PC-3 (cell line): ENCODE measurements around the gene DSCAM. TPM values are rescaled to one million over a fixed set of nuclear protein-coding genes. Genes with fewer than 3 reads are reported as not detected.

Experiments
- ATAC-seq: fragments of 200-7000 bp; cut with Tn5 transposase; 2 replicates; pipeline ENCODE4 v1.9.1; 2020; ENCODE audit warnings: mild to moderate bottlenecking, moderate library complexity
- BruUV-seq: library from RNA; stranded (reverse); fragments of 400-500 nt; replicated peaks from 2 replicates; lab custom pipeline; 2021; lab: Mats Ljungman, UMichigan
- CTCF ChIA-PET: fragments of 300-600 bp; sonication (Branson Sonifier 250); formaldehyde crosslinking; loops from one replicate; lab custom pipeline; 2022; ENCODE audit warnings: antibody characterized with exemption; lab: Charles Lee
- POLR2A ChIA-PET: fragments of 300-600 bp; sonication (Branson Sonifier 250); formaldehyde crosslinking; loops from one replicate; lab custom pipeline; 2022; ENCODE audit warnings: antibody characterized with exemption; ENCODE audit not compliant: unreplicated experiment; lab: Charles Lee
- DNase-seq: peaks from one replicate; pipeline ENCODE4 v3.0.0-alpha.2; 2015
- H2AFZ ChIP-seq: fragments of 300-600 bp; sonication (generic); 2 replicates; pipeline ENCODE4 v1.6.0; 2016; ENCODE audit warnings: antibody characterized with exemption, low read length
- H3F3A ChIP-seq: fragments of 300-600 bp; sonication (generic); one replicate; pipeline ENCODE4 v1.6.0; 2017; ENCODE audit warnings: antibody characterized with exemption, low read length, control low read depth, mild to moderate bottlenecking; ENCODE audit not compliant: unreplicated experiment
- H3K27ac ChIP-seq: fragments of 300-600 bp; sonication (generic); 2 replicates; pipeline ENCODE4 v1.5.1; 2016; ENCODE audit warnings: mild to moderate bottlenecking, low read length
- H3K27me3 ChIP-seq: fragments of 300-600 bp; sonication (generic); 2 replicates; pipeline ENCODE4 v1.6.1; 2016; ENCODE audit warnings: low read length, mixed read lengths
- H3K36me3 ChIP-seq: fragments of 300-600 bp; sonication (generic); 2 replicates; pipeline ENCODE4 v1.6.1; 2016; ENCODE audit warnings: low read depth, mixed run types, low read length, mixed read lengths
- H3K4me1 ChIP-seq: fragments of 300-600 bp; sonication (generic); 2 replicates; pipeline ENCODE4 v1.5.1; 2016; ENCODE audit warnings: low read length; ENCODE audit not compliant: insufficient read depth
- H3K4me2 ChIP-seq: fragments of 300-600 bp; sonication (generic); 2 replicates; pipeline ENCODE4 v1.6.0; 2016; ENCODE audit warnings: low read length
- H3K4me3 ChIP-seq: fragments of 300-600 bp; sonication (generic); 2 replicates; pipeline ENCODE4 v1.5.1; 2016; ENCODE audit warnings: mild to moderate bottlenecking, low read length, mixed read lengths
- H3K79me2 ChIP-seq: fragments of 300-600 bp; sonication (generic); 2 replicates; pipeline ENCODE4 v1.6.1; 2017; ENCODE audit warnings: low read length, mixed read lengths
- H3K9ac ChIP-seq: fragments of 300-600 bp; sonication (generic); 2 replicates; pipeline ENCODE4 v1.6.0; 2016; ENCODE audit warnings: mild to moderate bottlenecking, low read length
- H3K9me2 ChIP-seq: fragments of 300-600 bp; sonication (generic); replicated peaks from 2 replicates; pipeline ENCODE4 v1.6.1; 2016; ENCODE audit warnings: mixed run types, low read length, mixed read lengths
- H3K9me3 ChIP-seq: fragments of 300-600 bp; sonication (generic); 2 replicates; pipeline ENCODE4 v1.6.1; 2016; ENCODE audit warnings: low read length, mixed read lengths
- H4K20me1 ChIP-seq: fragments of 300-600 bp; sonication (generic); 2 replicates; pipeline ENCODE4 v1.6.1; 2016; ENCODE audit warnings: low read length, mixed read lengths
- EZH2 ChIP-seq: fragments of 300-600 bp; sonication (generic); IDR thresholded peaks from one replicate; pipeline ENCODE4 v1.6.1; 2017; ENCODE audit warnings: antibody characterized with exemption, mild to moderate bottlenecking, low read length; ENCODE audit not compliant: unreplicated experiment
- EZH2phosphoT487 ChIP-seq: fragments of 300-600 bp; sonication (generic); IDR thresholded peaks from 2 replicates; pipeline ENCODE4 v1.6.1; 2018; ENCODE audit warnings: mild to moderate bottlenecking, antibody characterized with exemption, low read length, borderline replicate concordance
- intact Hi-C: fragments of 100-400 bp; cut with micrococcal nuclease; formaldehyde crosslinking; loops from 2 replicates; pipeline ENCODE4 v1.9.0; 2023
- total RNA-seq: library from RNA; depleted of rRNA; stranded (reverse); fragments of >200 nt; gene quantifications from 2 replicates; pipeline ENCODE4 v1.2.3, GENCODE V29; 2014
- TF ChIP-seq, protein P1 (sequence below): fragments of 300-600 bp; sonication (generic); conservative IDR thresholded peaks from 2 replicates; pipeline ENCODE4 v1.5.1; 2017; ENCODE audit warnings: antibody characterized with exemption, low read depth, mild to moderate bottlenecking, low read length

The DSCAM gene
- total RNA-seq, 1 experiment from 2014 or later: not detected

DNA sequence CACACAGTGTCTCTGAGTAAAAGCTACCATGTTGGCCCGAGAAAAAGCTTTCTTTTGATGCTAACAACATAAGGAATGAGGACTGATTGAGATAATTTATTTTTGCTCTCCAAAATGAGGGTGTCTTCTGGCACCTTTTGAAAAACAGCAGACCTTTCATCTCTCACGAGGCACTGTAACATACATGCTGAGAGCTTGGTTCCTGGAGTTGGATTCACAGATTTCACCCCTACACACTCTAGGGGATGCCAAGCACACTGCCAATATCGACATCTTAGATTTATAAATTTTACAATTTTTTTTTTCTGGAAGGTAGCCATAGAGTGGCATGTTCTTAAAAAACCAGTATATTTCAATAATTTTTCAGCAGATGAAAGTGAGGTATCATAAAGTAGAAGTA, 408.3 kb downstream of the DSCAM start:
- no peaks in the 10 kb centered on the region for H3K36me3 ChIP-seq
- CTCF ChIA-PET: no interaction called here
- no peak for ATAC-seq
- no peaks in the 10 kb centered on the region for H3K79me2 ChIP-seq
- intact Hi-C loops: no loop called here
- no peak overlapping the region for H3K4me2 ChIP-seq
- no peaks in the 10 kb centered on the region for H3K9me2 ChIP-seq
- no peak for DNase-seq
- no peaks in the 10 kb centered on the region for H4K20me1 ChIP-seq
- POLR2A ChIA-PET: no interaction called here
- no peak overlapping the region for H3K27ac ChIP-seq
- H3K27me3 ChIP-seq: no peaks in the 10 kb centered on the region
- TF ChIP-seq, protein P1, sequence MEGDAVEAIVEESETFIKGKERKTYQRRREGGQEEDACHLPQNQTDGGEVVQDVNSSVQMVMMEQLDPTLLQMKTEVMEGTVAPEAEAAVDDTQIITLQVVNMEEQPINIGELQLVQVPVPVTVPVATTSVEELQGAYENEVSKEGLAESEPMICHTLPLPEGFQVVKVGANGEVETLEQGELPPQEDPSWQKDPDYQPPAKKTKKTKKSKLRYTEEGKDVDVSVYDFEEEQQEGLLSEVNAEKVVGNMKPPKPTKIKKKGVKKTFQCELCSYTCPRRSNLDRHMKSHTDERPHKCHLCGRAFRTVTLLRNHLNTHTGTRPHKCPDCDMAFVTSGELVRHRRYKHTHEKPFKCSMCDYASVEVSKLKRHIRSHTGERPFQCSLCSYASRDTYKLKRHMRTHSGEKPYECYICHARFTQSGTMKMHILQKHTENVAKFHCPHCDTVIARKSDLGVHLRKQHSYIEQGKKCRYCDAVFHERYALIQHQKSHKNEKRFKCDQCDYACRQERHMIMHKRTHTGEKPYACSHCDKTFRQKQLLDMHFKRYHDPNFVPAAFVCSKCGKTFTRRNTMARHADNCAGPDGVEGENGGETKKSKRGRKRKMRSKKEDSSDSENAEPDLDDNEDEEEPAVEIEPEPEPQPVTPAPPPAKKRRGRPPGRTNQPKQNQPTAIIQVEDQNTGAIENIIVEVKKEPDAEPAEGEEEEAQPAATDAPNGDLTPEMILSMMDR: no peak
- TF ChIP-seq EZH2: no peak
- TF ChIP-seq EZH2phosphoT487: no peak
- H3K4me1 ChIP-seq: no peaks in the 10 kb centered on the region
- no peak overlapping the region for H3K9ac ChIP-seq
- no peak overlapping the region for H3K4me3 ChIP-seq
- peaks cover 9% of the 10 kb centered on the region; the same call in 1 of the 2 replicates for H3K9me3 ChIP-seq
- no peak overlapping the region for H2AFZ ChIP-seq
- H3F3A ChIP-seq: no peaks in the 10 kb centered on the region
- BruUV-seq: no TSS peak

DNA sequence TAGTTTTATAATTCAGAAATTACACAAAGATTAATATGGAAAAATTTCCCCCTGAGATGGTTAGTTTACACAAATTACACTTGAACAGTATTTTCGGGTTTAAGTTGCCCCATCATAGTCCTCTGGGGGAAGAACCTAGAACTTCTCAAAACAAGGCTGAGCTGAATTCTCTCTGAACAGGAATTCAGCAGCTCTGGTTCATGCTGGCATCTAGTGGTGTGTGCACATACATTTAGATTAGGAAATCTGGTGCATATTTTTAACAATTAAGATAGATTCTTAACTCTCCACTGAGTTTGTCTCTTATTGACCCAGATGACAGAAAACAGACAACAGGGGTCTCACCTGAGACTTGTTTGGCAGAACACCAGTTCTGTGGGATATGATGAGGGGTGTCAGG, 410.7 kb downstream of the DSCAM start:
- no peak overlapping the region for H3K4me3 ChIP-seq
- intact Hi-C loops: no loop called here
- no peaks in the 10 kb centered on the region for H3K9me2 ChIP-seq
- ATAC-seq (no peak), DNase-seq (no peak)
- CTCF ChIA-PET: no interaction called here
- H3K9me3 ChIP-seq: peaks cover 11% of the 10 kb centered on the region; the same call in 1 of the 2 replicates
- H3K9ac ChIP-seq: no peak overlapping the region
- no peaks in the 10 kb centered on the region for H3K27me3 ChIP-seq
- no peak overlapping the region for H3K27ac ChIP-seq
- H3K4me1 ChIP-seq: no peaks in the 10 kb centered on the region
- H2AFZ ChIP-seq: no peak overlapping the region
- H3K79me2 ChIP-seq: no peaks in the 10 kb centered on the region
- POLR2A ChIA-PET: no interaction called here
- TF ChIP-seq EZH2: no peak
- TF ChIP-seq, protein P1: no peak
- no peak for TF ChIP-seq EZH2phosphoT487
- H3F3A ChIP-seq: no peaks in the 10 kb centered on the region
- no peaks in the 10 kb centered on the region for H4K20me1 ChIP-seq
- BruUV-seq: no TSS peak
- H3K4me2 ChIP-seq: no peak overlapping the region
- H3K36me3 ChIP-seq: no peaks in the 10 kb centered on the region

DNA sequence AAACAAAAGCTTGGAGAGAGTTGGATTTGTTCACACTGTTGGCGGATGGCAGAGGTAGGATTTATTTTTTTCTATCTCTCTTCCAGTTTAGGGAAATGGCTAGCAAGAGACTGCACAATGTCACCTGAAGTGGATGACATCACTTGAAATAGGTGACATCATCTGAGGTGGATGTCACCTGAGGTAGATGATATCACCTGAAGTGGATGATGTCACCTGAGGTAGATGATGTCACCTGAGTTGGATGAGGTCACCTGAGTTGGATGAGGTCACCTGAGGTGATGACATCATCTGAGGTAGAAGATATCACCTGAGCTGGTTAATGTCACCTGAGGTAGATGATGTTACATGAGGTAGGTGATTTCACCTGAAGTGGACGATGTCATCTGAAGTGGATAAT, 413.4 kb downstream of the DSCAM start:
- TF ChIP-seq, protein P1: no peak
- TF ChIP-seq EZH2phosphoT487 (no peak), EZH2 (no peak)
- ChIA-PET POLR2A (no interaction called here), CTCF (no interaction called here)
- H3K9ac ChIP-seq: no peak overlapping the region
- H3K4me2 ChIP-seq: no peak overlapping the region
- intact Hi-C loops: no loop called here
- DNase-seq (no peak), ATAC-seq (no peak)
- no peaks in the 10 kb centered on the region for H3K4me1 ChIP-seq
- H2AFZ ChIP-seq: no peak overlapping the region
- peaks cover 11% of the 10 kb centered on the region; the same call in 1 of the 2 replicates for H3K9me3 ChIP-seq
- H3K9me2 ChIP-seq: no peaks in the 10 kb centered on the region
- H3K4me3 ChIP-seq: no peak overlapping the region
- H4K20me1 ChIP-seq: no peaks in the 10 kb centered on the region
- H3K27ac ChIP-seq: no peak overlapping the region
- BruUV-seq: no TSS peak
- no peaks in the 10 kb centered on the region for H3K79me2 ChIP-seq
- no peaks in the 10 kb centered on the region for H3F3A ChIP-seq
- H3K27me3 ChIP-seq: no peaks in the 10 kb centered on the region
- H3K36me3 ChIP-seq: no peaks in the 10 kb centered on the region
